Measurements from ENCODE around the gene VWA8.

VWA8 gene

DNA sequence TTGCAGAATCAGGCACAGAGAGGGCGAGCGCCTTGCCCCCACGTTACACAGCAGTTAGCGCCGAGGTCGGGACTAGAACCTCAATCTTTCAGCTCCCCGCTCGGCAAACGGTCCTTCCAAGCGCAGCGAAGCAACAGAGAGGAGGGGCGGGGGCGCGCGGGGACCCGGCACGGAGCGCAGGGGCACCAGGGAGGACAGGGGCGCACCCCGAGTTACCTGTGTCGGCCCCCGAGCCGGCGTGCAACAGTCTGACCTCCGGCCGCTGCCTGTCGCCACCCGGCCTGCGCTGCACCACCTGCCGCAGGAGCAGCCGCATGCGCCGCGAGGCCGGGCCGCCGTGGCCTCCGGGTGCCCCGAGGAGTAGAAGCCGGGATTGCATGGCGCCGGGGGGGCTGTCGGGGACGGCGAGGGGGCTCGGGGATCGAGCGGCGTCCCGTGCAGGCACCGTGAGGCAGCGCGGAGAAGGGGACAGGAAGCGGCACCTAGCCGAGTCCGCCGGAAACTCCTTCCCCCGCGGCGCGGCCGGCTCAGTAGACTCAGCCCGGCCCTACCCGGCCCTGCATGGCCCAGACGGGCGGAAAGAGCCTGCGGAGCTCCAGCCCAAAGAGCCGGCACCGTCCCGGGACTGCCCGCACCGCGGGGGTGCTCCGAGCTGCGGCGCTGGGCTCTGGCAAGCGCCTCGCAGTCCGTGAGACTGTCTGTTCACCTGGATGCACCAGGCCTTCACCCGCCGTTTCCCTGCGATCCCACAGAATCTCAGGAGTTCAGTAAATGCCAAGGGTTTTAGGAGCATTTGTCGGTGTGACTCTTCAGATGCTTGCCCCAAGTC is at the start of gene VWA8:
Gene VWA8 (minus strand): TSS at position 473 of the 829 bp plus-strand sequence. CDS start 94 bp downstream, at position 379.
- H3K4me1 ChIP-seq (ENCODE audit: control insufficient read depth, insufficient read depth, low read length): peaks cover 9% of the 10 kb centered on the region
- peak within 1 kb of the TSS; percentile 78 for H3K4me3 ChIP-seq (ENCODE audit: low read length)
- H3K36me3 ChIP-seq (ENCODE audit: control insufficient read depth, insufficient read depth, low read length): no peaks in the 10 kb centered on the region
- no peaks in the 10 kb centered on the region for H3K27me3 ChIP-seq (ENCODE audit: control insufficient read depth, insufficient read depth, low read length)
- H3K27ac ChIP-seq (ENCODE audit: low read depth, low read length): peak within 1 kb of the TSS; percentile 87
- H3K9ac ChIP-seq (ENCODE audit: low read length): peak within 1 kb of the TSS; percentile 64

DNA sequence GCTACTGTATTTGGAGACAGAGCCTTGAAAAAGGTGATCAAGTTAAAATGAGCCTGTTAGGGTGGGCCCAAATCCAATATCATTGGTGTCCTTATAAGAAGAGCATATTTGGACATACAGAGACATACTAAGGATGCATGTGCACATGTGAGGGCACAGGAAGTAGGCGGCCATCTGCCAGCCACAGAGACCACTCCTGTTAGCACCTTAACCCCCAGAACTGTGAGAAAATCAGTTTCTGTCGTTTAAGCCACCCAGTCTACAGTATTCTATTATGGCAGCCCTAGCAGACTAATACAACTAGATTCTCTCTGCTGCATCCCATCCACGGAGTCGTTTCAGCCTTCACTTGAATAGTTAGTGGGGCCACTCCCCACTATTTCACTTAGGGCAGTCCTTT is 48.1 kb upstream of the VWA8 start:
- H3K4me1 ChIP-seq (ENCODE audit: control insufficient read depth, insufficient read depth, low read length): no peaks in the 10 kb centered on the region
- no peaks in the 10 kb centered on the region for H3K36me3 ChIP-seq (ENCODE audit: control insufficient read depth, insufficient read depth, low read length)
- H3K27me3 ChIP-seq (ENCODE audit: control insufficient read depth, insufficient read depth, low read length): no peaks in the 10 kb centered on the region
- no peak overlapping the region for H3K27ac ChIP-seq (ENCODE audit: low read depth, low read length)
- H3K9ac ChIP-seq (ENCODE audit: low read length): no peak overlapping the region
- no peak overlapping the region for H3K4me3 ChIP-seq (ENCODE audit: low read length)

DNA sequence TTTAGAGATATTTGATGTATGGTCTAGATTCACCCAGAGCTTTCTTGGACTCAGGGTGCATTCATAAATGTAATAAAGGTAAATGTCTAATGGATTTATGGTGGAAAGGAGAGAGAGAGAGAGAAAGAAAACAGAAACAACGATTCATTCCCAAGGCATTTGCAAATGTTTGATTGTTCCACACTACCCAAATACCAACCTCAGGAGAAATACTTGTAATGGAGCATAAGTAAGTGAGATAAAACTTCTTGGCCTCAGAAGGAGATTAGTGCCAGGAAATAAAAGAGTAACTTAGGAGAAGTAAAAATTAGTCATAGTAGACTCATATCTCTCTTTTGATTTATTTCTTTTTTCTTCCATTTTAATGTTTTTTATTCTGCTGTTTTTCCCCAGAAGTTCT is 46.9 kb upstream of the VWA8 start:
- no peak overlapping the region for H3K27ac ChIP-seq (ENCODE audit: low read depth, low read length)
- no peaks in the 10 kb centered on the region for H3K36me3 ChIP-seq (ENCODE audit: control insufficient read depth, insufficient read depth, low read length)
- no peaks in the 10 kb centered on the region for H3K27me3 ChIP-seq (ENCODE audit: control insufficient read depth, insufficient read depth, low read length)
- no peak overlapping the region for H3K4me3 ChIP-seq (ENCODE audit: low read length)
- H3K9ac ChIP-seq (ENCODE audit: low read length): no peak overlapping the region
- H3K4me1 ChIP-seq (ENCODE audit: control insufficient read depth, insufficient read depth, low read length): no peaks in the 10 kb centered on the region

- no peaks in the 10 kb centered on the region for H3K27me3 ChIP-seq (ENCODE audit: control insufficient read depth, insufficient read depth, low read length)
- no peak overlapping the region for H3K9ac ChIP-seq (ENCODE audit: low read length)
- H3K4me3 ChIP-seq (ENCODE audit: low read length): no peak overlapping the region
- H3K4me1 ChIP-seq (ENCODE audit: control insufficient read depth, insufficient read depth, low read length): no peaks in the 10 kb centered on the region
- H3K27ac ChIP-seq (ENCODE audit: low read depth, low read length): no peak overlapping the region
- H3K36me3 ChIP-seq (ENCODE audit: control insufficient read depth, insufficient read depth, low read length): no peaks in the 10 kb centered on the region
Observed at GRCh38 chr13:42002066-42002465, 41.2 kb upstream of the VWA8 start.

DNA sequence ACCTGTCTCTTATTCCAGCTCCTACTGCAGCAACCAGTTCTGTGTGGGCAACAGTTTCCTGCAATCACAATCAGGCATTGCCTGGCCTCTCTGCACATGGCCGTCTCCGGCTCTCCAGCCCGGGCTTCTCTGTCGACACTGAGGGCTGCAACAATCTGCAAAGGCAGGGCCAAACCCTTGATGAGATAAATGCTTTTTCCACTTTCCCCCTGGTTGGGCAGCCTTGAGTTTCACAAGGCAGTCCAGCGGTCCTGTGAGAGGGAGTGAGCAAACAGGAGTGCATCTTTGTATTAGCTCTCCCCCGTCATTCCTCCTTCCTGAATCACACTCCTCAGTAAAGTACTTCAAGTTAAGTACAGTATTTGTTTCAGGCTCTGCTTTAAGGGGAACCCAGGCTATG is 40.7 kb upstream of the VWA8 start:
- Histone ChIP-seq H3K27ac (ENCODE audit: low read depth, low read length) (no peak overlapping the region), H3K36me3 (ENCODE audit: control insufficient read depth, insufficient read depth, low read length) (no peaks in the 10 kb centered on the region), H3K4me1 (ENCODE audit: control insufficient read depth, insufficient read depth, low read length) (no peaks in the 10 kb centered on the region), H3K4me3 (ENCODE audit: low read length) (no peak overlapping the region), H3K27me3 (ENCODE audit: control insufficient read depth, insufficient read depth, low read length) (no peaks in the 10 kb centered on the region), H3K9ac (ENCODE audit: low read length) (no peak overlapping the region)

DNA sequence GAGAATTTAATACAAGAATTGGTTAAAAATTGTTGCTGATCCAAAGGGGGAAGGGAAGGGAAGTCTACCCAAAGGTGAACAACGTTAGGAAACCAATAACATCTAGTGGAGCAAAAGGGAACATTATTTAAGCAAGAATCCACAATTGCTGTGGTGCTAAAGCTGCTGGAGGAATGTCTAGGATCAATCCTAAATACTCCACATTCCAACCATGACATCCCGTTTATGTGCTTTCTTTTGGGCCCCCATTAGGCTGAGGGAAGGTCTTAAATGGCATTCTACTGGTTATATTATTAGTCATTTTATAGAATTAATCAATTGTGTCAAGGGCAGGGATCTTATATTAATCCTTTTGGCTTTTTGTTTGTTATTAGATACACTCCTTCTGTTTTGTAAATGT is 39.9 kb upstream of the VWA8 start:
- no peaks in the 10 kb centered on the region for H3K27me3 ChIP-seq (ENCODE audit: control insufficient read depth, insufficient read depth, low read length)
- H3K36me3 ChIP-seq (ENCODE audit: control insufficient read depth, insufficient read depth, low read length): no peaks in the 10 kb centered on the region
- H3K9ac ChIP-seq (ENCODE audit: low read length): no peak overlapping the region
- H3K4me1 ChIP-seq (ENCODE audit: control insufficient read depth, insufficient read depth, low read length): no peaks in the 10 kb centered on the region
- H3K27ac ChIP-seq (ENCODE audit: low read depth, low read length): no peak overlapping the region
- H3K4me3 ChIP-seq (ENCODE audit: low read length): no peak overlapping the region

- Histone ChIP-seq H3K9ac (ENCODE audit: low read length) (no peak overlapping the region), H3K4me1 (ENCODE audit: control insufficient read depth, insufficient read depth, low read length) (no peaks in the 10 kb centered on the region), H3K27ac (ENCODE audit: low read depth, low read length) (no peak overlapping the region), H3K27me3 (ENCODE audit: control insufficient read depth, insufficient read depth, low read length) (no peaks in the 10 kb centered on the region), H3K36me3 (ENCODE audit: control insufficient read depth, insufficient read depth, low read length) (no peaks in the 10 kb centered on the region), H3K4me3 (ENCODE audit: low read length) (no peak overlapping the region)
Observed at GRCh38 chr13:41997396-41997795, 36.5 kb upstream of the VWA8 start.

GRCh38 chr13:41995946-41996345 is 35.0 kb upstream of the VWA8 start:
- Histone ChIP-seq H3K27ac (ENCODE audit: low read depth, low read length) (no peak overlapping the region), H3K27me3 (ENCODE audit: control insufficient read depth, insufficient read depth, low read length) (no peaks in the 10 kb centered on the region), H3K36me3 (ENCODE audit: control insufficient read depth, insufficient read depth, low read length) (no peaks in the 10 kb centered on the region), H3K4me3 (ENCODE audit: low read length) (no peak overlapping the region), H3K9ac (ENCODE audit: low read length) (no peak overlapping the region), H3K4me1 (ENCODE audit: control insufficient read depth, insufficient read depth, low read length) (no peaks in the 10 kb centered on the region)

GRCh38 chr13:41995336-41995735 is 34.4 kb upstream of the VWA8 start:
- no peaks in the 10 kb centered on the region for H3K4me1 ChIP-seq (ENCODE audit: control insufficient read depth, insufficient read depth, low read length)
- H3K27ac ChIP-seq (ENCODE audit: low read depth, low read length): no peak overlapping the region
- no peak overlapping the region for H3K4me3 ChIP-seq (ENCODE audit: low read length)

GRCh38 chr13:41994696-41995095 is 33.8 kb upstream of the VWA8 start:
- Histone ChIP-seq H3K4me1 (ENCODE audit: control insufficient read depth, insufficient read depth, low read length) (no peaks in the 10 kb centered on the region), H3K27me3 (ENCODE audit: control insufficient read depth, insufficient read depth, low read length) (no peaks in the 10 kb centered on the region), H3K9ac (ENCODE audit: low read length) (no peak overlapping the region), H3K36me3 (ENCODE audit: control insufficient read depth, insufficient read depth, low read length) (no peaks in the 10 kb centered on the region), H3K27ac (ENCODE audit: low read depth, low read length) (no peak overlapping the region), H3K4me3 (ENCODE audit: low read length) (no peak overlapping the region)

More at GRCh38 chr13:41995336-41995735, 34.4 kb upstream of the VWA8 start:
- H3K27me3 ChIP-seq (ENCODE audit: control insufficient read depth, insufficient read depth, low read length): no peaks in the 10 kb centered on the region
- H3K36me3 ChIP-seq (ENCODE audit: control insufficient read depth, insufficient read depth, low read length): no peaks in the 10 kb centered on the region
- no peak overlapping the region for H3K9ac ChIP-seq (ENCODE audit: low read length)

DNA sequence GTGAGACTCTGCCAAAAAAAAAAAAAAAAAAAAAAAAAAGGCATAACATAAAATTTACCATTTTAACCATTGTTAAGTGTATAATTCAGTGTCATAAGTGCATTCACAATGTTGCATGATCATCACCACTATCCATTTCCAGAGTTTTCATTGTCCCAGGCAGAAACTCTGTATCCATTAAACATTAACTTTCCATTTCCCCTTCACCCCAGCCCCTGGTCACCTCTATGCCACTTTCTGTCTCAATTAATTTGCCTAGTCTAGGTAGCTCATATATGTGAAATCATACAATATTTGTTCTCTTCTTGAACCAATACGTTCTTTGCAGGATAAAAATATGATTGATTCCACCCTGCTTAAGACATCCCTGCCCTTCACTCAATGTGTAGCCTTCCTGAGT is 31.0 kb upstream of the VWA8 start:
- H3K27me3 ChIP-seq (ENCODE audit: control insufficient read depth, insufficient read depth, low read length): no peaks in the 10 kb centered on the region
- H3K9ac ChIP-seq (ENCODE audit: low read length): no peak overlapping the region
- no peaks in the 10 kb centered on the region for H3K4me1 ChIP-seq (ENCODE audit: control insufficient read depth, insufficient read depth, low read length)
- H3K36me3 ChIP-seq (ENCODE audit: control insufficient read depth, insufficient read depth, low read length): no peaks in the 10 kb centered on the region
- H3K4me3 ChIP-seq (ENCODE audit: low read length): no peak overlapping the region
- no peak overlapping the region for H3K27ac ChIP-seq (ENCODE audit: low read depth, low read length)

GRCh38 chr13:41988244-41988643 is 27.3 kb upstream of the VWA8 start:
- Histone ChIP-seq H3K36me3 (ENCODE audit: control insufficient read depth, insufficient read depth, low read length) (no peaks in the 10 kb centered on the region), H3K4me3 (ENCODE audit: low read length) (no peak overlapping the region), H3K9ac (ENCODE audit: low read length) (no peak overlapping the region), H3K27me3 (ENCODE audit: control insufficient read depth, insufficient read depth, low read length) (no peaks in the 10 kb centered on the region), H3K27ac (ENCODE audit: low read depth, low read length) (no peak overlapping the region), H3K4me1 (ENCODE audit: control insufficient read depth, insufficient read depth, low read length) (no peaks in the 10 kb centered on the region)
